T47D (cell line): ENCODE data around the gene ADH1B.
"Not testable (repeated sequence)": the region's sequence is repeated elsewhere in the genome, so short reads cannot be mapped to it uniquely, and the experiment has no call there.

ENCODE experiments used
- DNase-seq, 2 experiments: peaks; one replicate each; pipeline versions ENCODE4 v3.0.0 to v3.0.0-alpha.2; 2011 to 2012; ENCODE audit warnings: low read depth in 1 of 2, low spot score in 1 of 2
- JUND ChIP-seq: IDR thresholded peaks from 2 replicates; pipeline ENCODE4 v1.6.1; 2012; ENCODE audit warnings: low read depth
- in situ Hi-C: cut with HindIII; loops from 2 replicates; pipeline ENCODE4 v1.10.0; 2016; ENCODE audit warnings: low sequenced_read_pairs, low pct_unique_long_range_greater_than_20kb

Gene ADH1B

GRCh38 chr4:99321241-99322191, at the start of gene ADH1B:
Gene ADH1B (minus strand): TSS chr4:99321401. CDS start chr4:99321331, 70 bp downstream.
- TF ChIP-seq JUND: no peak
- DNase-seq: no peak
- in situ Hi-C loops: no loop called here

- DNase-seq: not testable (repeated sequence)
These were observed 46.6 kb upstream of the ADH1B start for GRCh38 chr4:99367817-99368216.

GRCh38 chr4:99366491-99366890, 45.3 kb upstream of the ADH1B start:
- DNase-seq: no peak
- in situ Hi-C loops: no loop called here
- no peak for TF ChIP-seq JUND

More at GRCh38 chr4:99367817-99368216, 46.6 kb upstream of the ADH1B start:
- in situ Hi-C loops: not testable (repeated sequence)

- no peak for DNase-seq
- TF ChIP-seq JUND: no peak
- in situ Hi-C loops: no loop called here
These were observed 41.6 kb upstream of the ADH1B start for GRCh38 chr4:99362768-99363167.

GRCh38 chr4:99361899-99362275, 40.7 kb upstream of the ADH1B start:
- in situ Hi-C loops: no loop called here
- no peak for TF ChIP-seq JUND
- no peak for DNase-seq

- TF ChIP-seq JUND: no peak
- no peak for DNase-seq
- in situ Hi-C loops: no loop called here
These were observed 40.2 kb upstream of the ADH1B start for GRCh38 chr4:99361268-99361898.

- DNase-seq: no peak
- in situ Hi-C loops: no loop called here
- TF ChIP-seq JUND: no peak
These were observed 38.4 kb upstream of the ADH1B start for GRCh38 chr4:99359480-99360204.

- DNase-seq: no peak
- in situ Hi-C loops: no loop called here
- TF ChIP-seq JUND: no peak
These were observed 36.7 kb upstream of the ADH1B start for GRCh38 chr4:99357948-99358347.

- no peak for DNase-seq
- in situ Hi-C loops: no loop called here
- TF ChIP-seq JUND: no peak
These were observed 35.8 kb upstream of the ADH1B start for GRCh38 chr4:99356992-99357391.

- in situ Hi-C loops, DNase-seq: not testable (repeated sequence)
These were observed 34.9 kb upstream of the ADH1B start for GRCh38 chr4:99356149-99356548.

- in situ Hi-C loops: no loop called here
- TF ChIP-seq JUND: no peak
- peak in 1 of 2 experiments; percentile 35 for DNase-seq
These were observed 31.7 kb upstream of the ADH1B start, which contains the start of gene ADH1C for GRCh38 chr4:99352602-99353537. Gene ADH1C (minus strand): TSS chr4:99352746. CDS start chr4:99352675, 71 bp downstream.

- TF ChIP-seq JUND: no peak
- no peak for DNase-seq
- in situ Hi-C loops: no loop called here
These were observed 30.3 kb upstream of the ADH1B start for GRCh38 chr4:99351487-99351886.
